IMR-90 (cell line): ENCODE measurements around the gene ZNF277. TPM values are rescaled to one million over a fixed set of nuclear protein-coding genes. Genes with fewer than 3 reads are reported as not detected.

ENCODE experiments used
- ATAC-seq: fragments of 200-7000 bp; cut with Tn5 transposase; 2 replicates; pipeline ENCODE4 v1.9.1; 2020; ENCODE audit warnings: low read depth, mild to moderate bottlenecking, moderate library complexity
- BruUV-seq: library from RNA; stranded (reverse); fragments of 400-500 nt; replicated peaks from 2 replicates; lab custom pipeline; 2021; lab: Mats Ljungman, UMichigan
- CTCF ChIA-PET: fragments of 300-600 bp; formaldehyde crosslinking; extraction: SDS; loops from one replicate; lab custom pipeline; 2021; ENCODE audit warnings: antibody characterized with exemption; lab: Yijun Ruan, JAX
- POLR2A ChIA-PET: fragments of 300-600 bp; sonication (Branson Sonifier 250); formaldehyde crosslinking; loops from one replicate; lab custom pipeline; 2022; ENCODE audit warnings: antibody characterized with exemption; ENCODE audit not compliant: unreplicated experiment; lab: Charles Lee
- DNase-seq: peaks from one replicate; pipeline ENCODE4 v3.0.0; 2013
- H2AFZ ChIP-seq: replicated peaks from 2 replicates; pipeline ENCODE3; 2013; ENCODE audit warnings: low read length, mild to moderate bottlenecking; ENCODE audit not compliant: poor library complexity
- H2AK5ac ChIP-seq: 2 replicates; pipeline ENCODE4 v1.6.1; 2013; ENCODE audit warnings: low read depth, low read length, inconsistent platforms
- H2AK9ac ChIP-seq: replicated peaks from 2 replicates; pipeline ENCODE3; 2013; ENCODE audit warnings: mild to moderate bottlenecking, low read depth, low read length, moderate library complexity; ENCODE audit not compliant: poor library complexity
- H2BK120ac ChIP-seq: 2 replicates; pipeline ENCODE4 v1.6.1; 2013; ENCODE audit warnings: low read depth, low read length, inconsistent platforms
- H2BK15ac ChIP-seq: 3 replicates; pipeline ENCODE4 v1.6.1; 2013; ENCODE audit warnings: low read depth, low read length, inconsistent platforms
- H2BK20ac ChIP-seq: 2 replicates; pipeline ENCODE4 v1.6.1; 2013; ENCODE audit warnings: low read depth, mild to moderate bottlenecking, inconsistent platforms, low read length, moderate library complexity
- H2BK5ac ChIP-seq: 2 replicates; pipeline ENCODE4 v1.6.1; 2013; ENCODE audit warnings: mild to moderate bottlenecking, low read depth, low read length, inconsistent platforms; ENCODE audit not compliant: poor library complexity, severe bottlenecking
- H3K14ac ChIP-seq: replicated peaks from 2 replicates; pipeline ENCODE4 v1.6.1; 2013; ENCODE audit warnings: low read depth, low read length, inconsistent platforms
- H3K18ac ChIP-seq: 2 replicates; pipeline ENCODE4 v1.6.1; 2013; ENCODE audit warnings: low read depth, low read length, control low read depth
- H3K23ac ChIP-seq: 2 replicates; pipeline ENCODE4 v1.6.1; 2013; ENCODE audit warnings: low read depth, low read length, inconsistent platforms
- H3K27ac ChIP-seq: 2 replicates; pipeline ENCODE4 v1.5.1; 2013; ENCODE audit warnings: mild to moderate bottlenecking, control low read depth, low read length; ENCODE audit not compliant: insufficient read depth
- H3K27me3 ChIP-seq: 2 replicates; pipeline ENCODE4 v1.6.1; 2013; ENCODE audit warnings: low read length; ENCODE audit not compliant: control insufficient read depth, insufficient read depth
- H3K36me3 ChIP-seq: 2 replicates; pipeline ENCODE4 v1.6.1; 2013; ENCODE audit warnings: low read length, mixed read lengths; ENCODE audit not compliant: control insufficient read depth, insufficient read depth
- H3K4ac ChIP-seq: 2 replicates; pipeline ENCODE4 v1.6.1; 2013; ENCODE audit warnings: low read depth, low read length, inconsistent platforms
- H3K4me1 ChIP-seq: 2 replicates; pipeline ENCODE4 v1.6.1; 2013; ENCODE audit warnings: low read length, mixed read lengths; ENCODE audit not compliant: control insufficient read depth, insufficient read depth
- H3K4me2 ChIP-seq: 2 replicates; pipeline ENCODE4 v1.6.1; 2013; ENCODE audit warnings: low read depth, mild to moderate bottlenecking, control low read depth, low read length, moderate library complexity
- H3K4me3 ChIP-seq: 2 replicates; pipeline ENCODE4 v1.5.1; 2013; ENCODE audit warnings: low read depth, mild to moderate bottlenecking, control low read depth, low read length, moderate library complexity; ENCODE audit not compliant: insufficient read depth
- H3K56ac ChIP-seq: 2 replicates; pipeline ENCODE4 v1.6.1; 2013; ENCODE audit warnings: low read length, inconsistent platforms; ENCODE audit not compliant: insufficient read depth; ENCODE audit errors: extremely low read depth
- H3K79me1 ChIP-seq, 2 experiments: 2 replicates each; pipeline ENCODE4 v1.6.1; 2013; ENCODE audit warnings: low read length in 2 of 2, inconsistent platforms in 1 of 2, low read depth in 1 of 2
- H3K9ac ChIP-seq: 2 replicates; pipeline ENCODE4 v1.6.1; 2013; ENCODE audit warnings: low read depth, low read length, control low read depth
- H3K9me1 ChIP-seq: 2 replicates; pipeline ENCODE4 v1.6.1; 2013; ENCODE audit warnings: low read length, inconsistent platforms; ENCODE audit not compliant: insufficient read depth
- H3K9me3 ChIP-seq: 2 replicates; pipeline ENCODE4 v1.6.1; 2013; ENCODE audit warnings: low read length; ENCODE audit not compliant: control insufficient read depth, insufficient read depth
- H4K20me1 ChIP-seq: 2 replicates; pipeline ENCODE4 v1.6.1; 2013; ENCODE audit warnings: low read length, inconsistent platforms; ENCODE audit not compliant: insufficient read depth
- H4K5ac ChIP-seq: 2 replicates; pipeline ENCODE4 v1.6.1; 2013; ENCODE audit warnings: mild to moderate bottlenecking, low read depth, low read length, control low read depth
- H4K8ac ChIP-seq, 2 experiments: 2 replicates each; pipeline ENCODE4 v1.6.1; 2013; ENCODE audit warnings: low read depth in 2 of 2, low read length in 2 of 2, control low read depth in 1 of 2, inconsistent platforms in 1 of 2
- H4K91ac ChIP-seq: 2 replicates; pipeline ENCODE4 v1.6.1; 2013; ENCODE audit warnings: low read depth, low read length, inconsistent platforms; ENCODE audit not compliant: insufficient read depth
- BHLHE40 ChIP-seq: fragments of 150-350 bp; IDR thresholded peaks from 2 replicates; pipeline ENCODE4 v1.6.1; 2016; ENCODE audit warnings: mild to moderate bottlenecking, low read depth, low read length
- CEBPB ChIP-seq: IDR thresholded peaks from 2 replicates; pipeline ENCODE4 v1.6.1; 2012; ENCODE audit warnings: low read depth, low read length, improper control_type of control experiment
- CHD1 ChIP-seq: IDR thresholded peaks from 2 replicates; pipeline ENCODE4 v1.6.1; 2012; ENCODE audit warnings: low read depth, low read length, improper control_type of control experiment
- FOS ChIP-seq: fragments of 150-350 bp; IDR thresholded peaks from 2 replicates; pipeline ENCODE4 v1.6.1; 2016; ENCODE audit warnings: low read depth, low read length
- MAFK ChIP-seq: IDR thresholded peaks from 2 replicates; pipeline ENCODE4 v1.6.1; 2012; ENCODE audit warnings: low read depth, low read length, improper control_type of control experiment
- MAZ ChIP-seq: IDR thresholded peaks from 2 replicates; pipeline ENCODE4 v1.6.1; 2012; ENCODE audit warnings: low read depth, mild to moderate bottlenecking, low read length, improper control_type of control experiment, moderate library complexity, borderline replicate concordance
- MXI1 ChIP-seq: IDR thresholded peaks from 2 replicates; pipeline ENCODE4 v1.6.1; 2012; ENCODE audit warnings: low read depth, mild to moderate bottlenecking, low read length, moderate library complexity, borderline replicate concordance
- NFE2L2 ChIP-seq: fragments of 150-350 bp; IDR thresholded peaks from 2 replicates; pipeline ENCODE4 v1.6.1; 2016; ENCODE audit warnings: low read depth, mild to moderate bottlenecking, low read length
- POLR2A ChIP-seq: IDR thresholded peaks from 2 replicates; pipeline ENCODE4 v1.6.1; 2012; ENCODE audit warnings: mild to moderate bottlenecking, low read depth, low read length
- RAD21 ChIP-seq: IDR thresholded peaks from 2 replicates; pipeline ENCODE4 v1.6.1; 2012; ENCODE audit warnings: low read length, improper control_type of control experiment
- RCOR1 ChIP-seq: IDR thresholded peaks from 2 replicates; pipeline ENCODE4 v1.6.1; 2012; ENCODE audit warnings: mild to moderate bottlenecking, low read length, improper control_type of control experiment; ENCODE audit not compliant: insufficient replicate concordance
- RFX5 ChIP-seq: IDR thresholded peaks from 2 replicates; pipeline ENCODE4 v1.8.0; 2012; ENCODE audit warnings: low read depth, mild to moderate bottlenecking, low read length, moderate library complexity
- SMC3 ChIP-seq: fragments of 150-350 bp; IDR thresholded peaks from 2 replicates; pipeline ENCODE4 v1.6.1; 2016; ENCODE audit warnings: low read depth, mild to moderate bottlenecking, antibody characterized with exemption, low read length, moderate library complexity
- WGBS, 2 experiments: methylation state at CpG; one replicate each; pipeline versions ENCODE4 v1.1.5 to v1.1.7; 2013; ENCODE audit warnings: missing lambda C conversion rate in 2 of 2; ENCODE audit not compliant: insufficient read length in 1 of 2; ENCODE audit errors: extremely low coverage in 2 of 2; 5-methylcytosine and 5-hydroxymethylcytosine counted together
- dilution Hi-C: fragments of 300-500 bp; cut with HindIII; formaldehyde crosslinking; loops from one replicate; pipeline ENCODE4 v1.14.3; 2018; ENCODE audit warnings: low sequenced_read_pairs; ENCODE audit not compliant: unreplicated experiment
- in situ Hi-C: fragments of 300-500 bp; cut with MboI; formaldehyde crosslinking; loops from 3 replicates; pipeline ENCODE4 v1.14.3; 2019; ENCODE audit warnings: low sequenced_read_pairs, inconsistent platforms, mixed read lengths
- intact Hi-C: fragments of 100-400 bp; cut with micrococcal nuclease; formaldehyde crosslinking; loops from 2 replicates; pipeline ENCODE4 v1.10.0; 2022
- polyA plus RNA-seq, 3 experiments: library from polyadenylated mRNA; depleted of rRNA; stranded (reverse); fragments of >200 nt; gene quantifications; 2 replicates each; pipeline ENCODE4 v1.2.3, GENCODE V29; 2012; ENCODE audit warnings: low replicate concordance in 1 of 3
- total RNA-seq: library from RNA; depleted of rRNA; stranded (reverse); fragments of >200 nt; gene quantifications from 2 replicates; pipeline ENCODE4 v1.2.3, GENCODE V29; 2012
- TF ChIP-seq, protein P1 (sequence below): conservative IDR thresholded peaks from 2 replicates; pipeline ENCODE4 v1.5.1; 2012; ENCODE audit warnings: mild to moderate bottlenecking, low read depth, low read length, improper control_type of control experiment
- TF ChIP-seq, protein P2 (sequence below): fragments of 150-350 bp; IDR thresholded peaks from 2 replicates; pipeline ENCODE4 v1.6.1; 2016; ENCODE audit warnings: low read depth, mild to moderate bottlenecking, low read length, moderate library complexity, borderline replicate concordance
- TF ChIP-seq, protein P3 (sequence below): fragments of 150-350 bp; IDR thresholded peaks from 2 replicates; pipeline ENCODE4 v1.6.1; 2017; ENCODE audit warnings: mild to moderate bottlenecking, antibody characterized with exemption, low read length, low read depth

The ZNF277 gene
- total and polyA plus RNA-seq, 2 of the 4 experiments (the other 2 are of a cell fraction) = 7.3 to 21.3 TPM

DNA sequence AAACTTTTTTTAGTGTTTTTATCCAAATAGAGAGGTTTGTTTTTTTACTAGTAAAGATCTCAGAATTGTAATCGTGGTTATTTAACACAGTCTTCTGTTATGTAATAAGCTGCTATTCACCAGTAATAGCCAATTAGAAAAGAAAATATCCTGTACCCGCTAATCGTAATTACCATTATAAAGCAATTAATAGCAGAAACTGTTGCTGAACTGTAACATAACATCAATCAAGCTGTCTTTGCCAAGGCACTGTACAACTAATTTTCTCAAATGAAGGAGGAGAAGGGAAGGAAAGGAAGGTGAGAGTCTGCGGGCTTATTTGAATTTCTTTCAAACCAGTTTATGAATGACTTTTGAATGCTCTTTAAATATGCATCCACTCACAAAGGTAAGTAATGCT lies 9.3 kb downstream of the ZNF277 start:
- WGBS, 2 experiments = no CpG with 5 or more reads among the region's 4 CpGs
- H3K4me1 ChIP-seq = peaks cover 10% of the 10 kb centered on the region
- H3K14ac ChIP-seq = no peak overlapping the region
- no peak overlapping the region for H3K27ac ChIP-seq
- H4K5ac ChIP-seq = no peak overlapping the region
- in situ Hi-C loops (loop anchor here (25.0 kb wide), 1 partner anchor 453 kb away; no protein-coding TSS in a partner anchor), intact Hi-C loops (no loop called here), dilution Hi-C loops (no loop called here)
- TF ChIP-seq, protein P1, sequence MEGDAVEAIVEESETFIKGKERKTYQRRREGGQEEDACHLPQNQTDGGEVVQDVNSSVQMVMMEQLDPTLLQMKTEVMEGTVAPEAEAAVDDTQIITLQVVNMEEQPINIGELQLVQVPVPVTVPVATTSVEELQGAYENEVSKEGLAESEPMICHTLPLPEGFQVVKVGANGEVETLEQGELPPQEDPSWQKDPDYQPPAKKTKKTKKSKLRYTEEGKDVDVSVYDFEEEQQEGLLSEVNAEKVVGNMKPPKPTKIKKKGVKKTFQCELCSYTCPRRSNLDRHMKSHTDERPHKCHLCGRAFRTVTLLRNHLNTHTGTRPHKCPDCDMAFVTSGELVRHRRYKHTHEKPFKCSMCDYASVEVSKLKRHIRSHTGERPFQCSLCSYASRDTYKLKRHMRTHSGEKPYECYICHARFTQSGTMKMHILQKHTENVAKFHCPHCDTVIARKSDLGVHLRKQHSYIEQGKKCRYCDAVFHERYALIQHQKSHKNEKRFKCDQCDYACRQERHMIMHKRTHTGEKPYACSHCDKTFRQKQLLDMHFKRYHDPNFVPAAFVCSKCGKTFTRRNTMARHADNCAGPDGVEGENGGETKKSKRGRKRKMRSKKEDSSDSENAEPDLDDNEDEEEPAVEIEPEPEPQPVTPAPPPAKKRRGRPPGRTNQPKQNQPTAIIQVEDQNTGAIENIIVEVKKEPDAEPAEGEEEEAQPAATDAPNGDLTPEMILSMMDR = no peak
- TF ChIP-seq POLR2A (no peak), RCOR1 (no peak), MAZ (no peak), RFX5 (no peak), MXI1 (no peak), CHD1 (no peak), SMC3 (no peak), RAD21 (no peak), NFE2L2 (no peak), FOS (no peak), MAFK (no peak), CEBPB (no peak), BHLHE40 (no peak)
- TF ChIP-seq, protein P2, sequence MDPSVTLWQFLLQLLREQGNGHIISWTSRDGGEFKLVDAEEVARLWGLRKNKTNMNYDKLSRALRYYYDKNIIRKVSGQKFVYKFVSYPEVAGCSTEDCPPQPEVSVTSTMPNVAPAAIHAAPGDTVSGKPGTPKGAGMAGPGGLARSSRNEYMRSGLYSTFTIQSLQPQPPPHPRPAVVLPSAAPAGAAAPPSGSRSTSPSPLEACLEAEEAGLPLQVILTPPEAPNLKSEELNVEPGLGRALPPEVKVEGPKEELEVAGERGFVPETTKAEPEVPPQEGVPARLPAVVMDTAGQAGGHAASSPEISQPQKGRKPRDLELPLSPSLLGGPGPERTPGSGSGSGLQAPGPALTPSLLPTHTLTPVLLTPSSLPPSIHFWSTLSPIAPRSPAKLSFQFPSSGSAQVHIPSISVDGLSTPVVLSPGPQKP = no peak
- TF ChIP-seq, protein P3, sequence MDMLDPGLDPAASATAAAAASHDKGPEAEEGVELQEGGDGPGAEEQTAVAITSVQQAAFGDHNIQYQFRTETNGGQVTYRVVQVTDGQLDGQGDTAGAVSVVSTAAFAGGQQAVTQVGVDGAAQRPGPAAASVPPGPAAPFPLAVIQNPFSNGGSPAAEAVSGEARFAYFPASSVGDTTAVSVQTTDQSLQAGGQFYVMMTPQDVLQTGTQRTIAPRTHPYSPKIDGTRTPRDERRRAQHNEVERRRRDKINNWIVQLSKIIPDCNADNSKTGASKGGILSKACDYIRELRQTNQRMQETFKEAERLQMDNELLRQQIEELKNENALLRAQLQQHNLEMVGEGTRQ = no peak
- H3K79me1 ChIP-seq = peaks cover 25 to 54% of the 10 kb centered on the region in 2 experiments
- H3K23ac ChIP-seq = no peak overlapping the region
- H2AK5ac ChIP-seq = no peak overlapping the region
- no peak overlapping the region for H3K9ac ChIP-seq
- no peak overlapping the region for H2AK9ac ChIP-seq
- H3K36me3 ChIP-seq = no peaks in the 10 kb centered on the region
- no peak overlapping the region for H3K4me3 ChIP-seq
- ChIA-PET POLR2A (no interaction called here), CTCF (interaction anchor here (1.3 kb wide), 1 partner anchor 9 kb away, joined by 4 read pairs; no protein-coding TSS in a partner anchor)
- no peak overlapping the region for H3K4ac ChIP-seq
- no peak for ATAC-seq
- no peaks in the 10 kb centered on the region for H3K27me3 ChIP-seq
- no peak overlapping the region for H3K18ac ChIP-seq
- H3K4me2 ChIP-seq = no peak overlapping the region
- H4K8ac ChIP-seq = no peak overlapping the region
- H3K56ac ChIP-seq = no peak overlapping the region
- no peak for DNase-seq
- H2BK20ac ChIP-seq = no peak overlapping the region
- H2AFZ ChIP-seq = no peak overlapping the region
- no peak overlapping the region for H4K91ac ChIP-seq
- no peaks in the 10 kb centered on the region for H3K9me3 ChIP-seq
- no peak overlapping the region for H2BK15ac ChIP-seq
- H3K9me1 ChIP-seq = peaks cover 11% of the 10 kb centered on the region
- H2BK5ac ChIP-seq = no peak overlapping the region
- H4K20me1 ChIP-seq = peaks cover 13% of the 10 kb centered on the region; the same call in 1 of the 2 replicates
- H2BK120ac ChIP-seq = no peak overlapping the region
- BruUV-seq = no TSS peak
